HG03460 (cell line): ENCODE results near the gene ATG13.
"Not testable (repeated sequence)": the region's sequence is repeated elsewhere in the genome, so short reads cannot be mapped to it uniquely, and the experiment has no call there.

Experiments
- ATAC-seq: cut with Tn5 transposase; IDR thresholded peaks from one replicate; pipeline ENCODE4 v1.9.1; 2021; ENCODE audit not compliant: unreplicated experiment

The ATG13 gene

DNA sequence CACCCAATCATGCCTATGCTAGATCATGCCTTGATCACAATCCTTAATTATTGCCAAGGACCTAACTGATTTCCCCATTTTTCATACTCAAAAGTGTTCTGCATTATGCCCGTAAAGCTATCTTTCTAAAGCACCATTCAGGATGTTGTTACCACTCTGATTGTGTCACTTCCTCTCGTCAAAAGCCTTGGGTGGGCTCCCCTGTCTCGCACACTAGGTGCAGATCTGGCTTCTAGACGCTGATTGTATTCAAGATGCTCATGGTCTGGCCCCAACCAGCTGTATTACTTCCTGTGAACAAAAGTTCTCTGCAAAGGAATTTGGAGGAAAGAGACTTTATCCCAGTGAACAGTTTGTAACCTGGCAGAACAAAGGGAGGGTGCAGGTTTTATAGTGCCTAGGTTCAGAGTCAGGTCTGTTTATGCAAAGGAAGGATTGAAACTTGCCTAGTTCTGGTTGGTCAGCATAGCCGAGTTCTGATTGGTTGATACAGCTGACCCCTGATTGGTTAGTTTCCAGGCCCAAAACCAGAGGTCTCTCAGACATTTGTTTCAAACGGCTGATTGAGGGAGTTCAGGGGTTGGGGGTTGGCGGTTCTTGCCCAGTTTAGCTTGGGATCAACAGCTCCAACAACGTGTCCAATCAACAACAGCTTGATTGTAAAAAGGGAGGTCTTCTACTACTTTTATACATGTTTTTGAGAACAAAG is 25.4 kb downstream of the ATG13 start:
- no peak for ATAC-seq

DNA sequence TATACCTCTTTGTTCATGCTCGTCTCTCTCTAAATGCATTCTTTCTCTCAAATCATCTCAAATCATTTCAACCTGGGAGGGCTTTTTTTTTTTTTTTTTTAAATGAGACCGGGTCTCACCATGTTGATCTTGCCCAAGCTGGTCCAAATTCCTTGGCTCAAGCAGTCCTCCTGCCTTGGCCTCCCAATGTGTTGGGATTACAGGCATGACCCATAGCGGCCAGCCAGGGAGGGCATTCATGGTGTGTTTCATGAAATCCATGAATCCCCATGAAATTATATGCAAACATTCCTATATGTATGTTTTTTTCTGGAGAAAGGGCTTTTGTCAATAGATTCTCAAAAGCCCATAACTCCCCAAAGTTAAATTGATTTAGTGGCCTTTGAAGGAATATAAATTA is 26.2 kb downstream of the ATG13 start:
- no peak for ATAC-seq

DNA sequence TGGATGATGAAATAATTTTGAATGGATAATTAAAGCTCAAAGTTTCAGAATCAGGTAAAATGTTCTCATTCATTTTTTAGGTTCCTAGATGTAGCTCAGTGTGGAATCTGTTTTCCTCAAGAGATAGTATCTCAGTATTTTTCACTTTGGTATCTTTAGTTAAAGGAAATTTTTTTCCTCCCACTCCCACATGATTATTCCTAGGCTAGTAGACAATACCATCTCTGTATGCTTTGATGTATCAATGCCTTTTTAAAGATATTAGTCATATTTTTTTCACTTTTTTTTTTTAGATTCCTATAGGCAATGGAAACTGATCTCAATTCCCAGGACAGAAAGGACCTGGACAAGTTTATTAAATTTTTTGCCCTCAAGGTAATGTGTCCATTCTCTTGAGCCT is 26.6 kb downstream of the ATG13 start:
- ATAC-seq, result no peak

DNA sequence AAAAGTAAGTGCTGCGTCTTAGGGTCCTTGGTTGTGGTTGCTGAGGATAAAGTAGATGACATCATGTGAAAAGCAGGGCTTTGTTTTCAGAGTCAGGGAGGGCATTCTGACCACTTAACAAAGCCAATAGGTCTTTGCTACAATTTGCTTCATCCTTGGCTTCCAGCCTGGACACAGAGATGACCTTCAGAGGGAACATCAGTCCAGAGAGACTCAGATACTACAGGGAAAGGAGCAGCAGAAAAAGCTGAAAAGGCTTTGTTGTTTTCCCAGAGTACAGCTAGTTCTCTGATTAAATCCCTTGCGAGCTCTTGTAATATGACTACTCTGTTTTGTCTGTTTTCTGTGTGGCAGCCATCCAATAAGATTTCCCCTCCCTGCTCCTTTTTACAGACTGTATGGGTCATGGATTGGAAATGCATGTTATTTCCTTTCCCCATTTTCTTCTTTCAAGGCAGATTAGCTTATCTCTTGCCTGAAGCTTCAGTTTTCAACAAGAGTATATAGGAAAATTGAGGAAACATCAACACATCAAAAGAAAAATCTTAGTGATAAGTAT is 31.9 kb downstream of the ATG13 start:
- no peak for ATAC-seq

GRCh38 chr11:46655631-46656030 is 38.3 kb downstream of the ATG13 start:
- no peak for ATAC-seq

GRCh38 chr11:46657186-46657585 is 39.8 kb downstream of the ATG13 start:
- no peak for ATAC-seq

DNA sequence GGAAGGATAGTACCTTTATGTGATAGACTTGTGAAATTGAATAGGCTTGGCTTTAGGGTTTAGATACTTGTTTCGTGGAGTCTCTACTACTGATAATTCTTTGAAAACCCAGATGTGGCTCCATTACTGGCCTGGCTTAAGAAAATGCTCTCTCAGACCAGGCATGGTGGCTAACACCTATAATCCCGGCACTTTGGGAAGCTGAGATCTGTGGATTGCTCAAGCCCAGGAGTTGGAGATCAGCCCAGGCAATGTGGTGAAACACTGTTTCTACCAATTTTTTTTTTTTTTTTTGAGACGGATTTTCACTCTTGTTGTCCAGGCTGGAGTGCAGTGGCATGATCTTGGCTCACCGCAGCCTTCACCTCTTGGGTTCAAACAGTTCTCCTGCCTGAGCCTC is 40.9 kb downstream of the ATG13 start:
- ATAC-seq, result no peak

DNA sequence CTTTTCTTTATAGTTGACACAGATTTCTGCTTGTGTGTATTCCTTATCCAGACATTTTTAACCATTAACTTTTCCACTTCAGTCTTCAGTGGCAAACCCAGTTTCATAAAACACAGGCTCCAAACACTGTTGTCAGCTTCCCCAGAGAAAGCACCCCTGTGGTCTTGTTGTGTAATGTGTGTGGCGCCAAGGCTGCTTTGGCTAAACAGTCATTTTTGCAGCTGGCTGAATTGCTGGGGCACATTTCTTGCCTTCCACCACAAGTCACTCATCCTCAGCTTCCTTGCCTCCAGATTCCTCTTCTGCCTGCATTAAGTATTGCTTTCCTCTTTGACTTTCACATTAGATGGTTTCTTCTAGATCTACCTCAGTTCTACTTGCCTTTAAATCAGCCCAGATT is 42.6 kb downstream of the ATG13 start:
- no peak for ATAC-seq

- no peak for ATAC-seq
Measured at GRCh38 chr11:46661836-46662235, 44.5 kb downstream of the ATG13 start.

- no peak for ATAC-seq
Measured at GRCh38 chr11:46662366-46662765, 45.0 kb downstream of the ATG13 start.

DNA sequence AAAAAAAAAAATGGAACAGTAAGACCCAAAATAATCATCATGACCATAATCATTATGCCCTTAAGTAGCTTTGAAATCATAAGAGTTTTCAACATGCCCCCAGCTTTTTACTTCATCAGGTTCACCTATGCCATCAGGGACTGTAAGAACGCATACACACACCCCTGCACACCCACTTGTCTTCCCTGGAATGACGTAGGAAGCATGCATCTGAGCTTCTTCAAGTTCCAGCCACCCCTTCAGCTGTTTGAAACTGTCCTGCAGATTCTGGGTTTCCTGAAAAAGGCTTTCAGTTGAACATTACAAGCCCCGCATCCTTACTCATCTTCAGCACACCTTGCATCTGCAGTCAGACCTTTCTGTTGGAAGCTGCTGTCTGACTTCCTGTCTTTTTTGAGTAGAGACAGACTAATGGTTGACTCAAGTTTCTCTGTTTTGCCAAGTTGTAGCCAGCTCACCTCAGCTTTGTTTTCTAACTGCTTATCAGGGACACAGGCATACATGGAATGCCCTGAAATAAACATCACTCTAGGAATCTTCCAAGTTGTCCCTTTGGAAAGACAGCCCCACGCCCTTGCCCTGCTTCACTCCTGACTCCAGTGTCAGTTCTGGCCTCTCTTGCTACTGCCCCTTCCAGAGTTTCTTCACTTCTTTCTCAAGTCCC is 46.1 kb downstream of the ATG13 start:
- no peak for ATAC-seq

- no peak for ATAC-seq
Measured at GRCh38 chr11:46664612-46665011, 47.3 kb downstream of the ATG13 start.

GRCh38 chr11:46665356-46665755 is 48.0 kb downstream of the ATG13 start:
- ATAC-seq, result no peak

DNA sequence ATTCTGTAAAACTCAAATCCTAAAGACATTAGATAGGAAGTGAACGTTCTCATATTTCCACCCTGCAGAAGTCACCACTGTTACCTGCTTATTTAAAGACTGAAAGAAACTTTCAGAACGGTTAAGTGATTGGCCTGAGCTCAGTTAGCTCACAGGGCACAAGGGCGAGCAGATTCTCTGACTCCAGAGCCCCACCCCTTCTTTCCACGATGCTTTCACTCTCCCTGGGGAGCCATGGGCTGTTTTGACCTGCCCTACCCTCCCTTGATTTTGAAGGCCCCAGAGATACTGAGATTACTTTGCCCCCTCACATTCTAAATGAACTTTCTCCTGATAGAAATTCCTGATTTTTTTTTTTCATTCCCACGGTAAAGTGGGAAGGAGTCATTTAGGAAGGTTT is 49.2 kb downstream of the ATG13 start:
- no peak for ATAC-seq

DNA sequence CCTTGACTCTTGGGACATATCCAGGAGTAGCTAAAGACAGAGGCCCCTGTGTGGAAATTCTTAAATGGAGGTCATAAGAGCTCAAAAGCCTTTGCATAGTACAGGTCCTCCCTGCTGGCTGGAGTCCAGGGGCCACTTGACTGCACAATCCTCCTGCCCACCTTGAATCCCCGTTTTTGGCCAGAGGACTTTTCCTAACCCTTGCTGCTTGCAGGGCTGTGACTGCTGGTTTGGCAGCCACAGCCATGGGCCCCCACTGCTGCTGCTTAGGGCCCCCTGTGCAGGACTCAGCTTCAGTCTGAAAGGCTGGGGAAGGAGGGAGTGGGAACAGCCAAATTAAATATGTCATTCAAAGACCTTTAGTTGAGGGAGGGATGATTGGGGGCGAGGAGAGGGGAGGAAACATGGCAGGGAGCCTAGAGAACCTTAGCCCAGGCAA is 49.7 kb downstream of the ATG13 start:
- ATAC-seq, result no peak

- ATAC-seq, result no peak
Measured at GRCh38 chr11:46668480-46669085, 51.2 kb downstream of the ATG13 start.

GRCh38 chr11:46669711-46670139 is 52.4 kb downstream of the ATG13 start:
- ATAC-seq, result no peak

DNA sequence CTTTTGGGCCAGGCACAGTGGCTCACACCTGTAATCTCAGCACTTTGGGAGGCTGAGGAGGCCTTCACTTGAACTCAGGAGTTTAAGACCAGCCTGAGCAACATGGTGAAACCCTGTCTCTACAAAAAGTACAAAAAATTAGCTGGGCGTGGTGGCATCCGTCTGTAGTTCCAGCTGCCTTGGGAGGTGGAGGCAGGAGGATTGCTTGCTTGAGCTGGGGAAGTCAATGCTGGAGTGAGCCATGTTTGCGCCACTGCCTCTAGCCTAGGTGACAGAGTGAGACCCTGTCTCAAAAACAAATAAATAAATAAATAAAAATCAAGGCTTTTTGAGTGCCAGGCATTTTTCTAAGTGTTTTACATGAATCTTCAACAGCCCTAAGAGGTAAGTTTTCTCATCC is 53.2 kb downstream of the ATG13 start:
- not testable (repeated sequence) for ATAC-seq

DNA sequence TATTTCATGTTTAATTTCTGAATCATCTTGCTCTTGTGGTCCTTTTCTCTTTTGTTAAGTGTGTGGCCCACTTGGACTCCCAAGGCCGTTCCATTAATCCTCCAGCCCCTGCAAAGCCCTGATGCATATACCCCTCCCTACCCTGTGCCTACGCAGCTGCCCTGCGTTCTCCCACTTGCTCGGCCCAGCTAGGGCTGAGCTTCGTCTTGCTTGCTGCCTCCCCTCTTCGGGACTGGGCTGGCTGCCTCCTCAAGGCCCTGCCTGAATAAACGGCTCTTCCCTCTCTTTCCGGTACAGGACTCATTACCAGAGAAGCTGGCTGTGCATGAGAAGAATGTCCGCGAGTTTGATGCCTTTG is 54.6 kb downstream of the ATG13 start:
- no peak for ATAC-seq

GRCh38 chr11:46672381-46672839 is 55.1 kb downstream of the ATG13 start:
- ATAC-seq, result no peak

GRCh38 chr11:46673713-46674462 is 56.5 kb downstream of the ATG13 start:
- ATAC-seq, result no peak
